ENCODE data around the gene ASMTL.

ASMTL gene

GRCh38 chrX:1422135-1422465, 30.6 kb downstream of the ASMTL start:
- ATAC-seq (ENCODE audit: low read depth), result no peak
- Histone ChIP-seq H3K27ac (ENCODE audit: poor library complexity, severe bottlenecking) (no peak overlapping the region), H3K27me3 (ENCODE audit: insufficient read depth, poor library complexity, severe bottlenecking) (no peaks in the 10 kb centered on the region), H3K9me3 (ENCODE audit: severe bottlenecking) (peaks cover 10% of the 10 kb centered on the region), H3K4me3 (ENCODE audit: severe bottlenecking) (no peak overlapping the region), H3K36me3 (ENCODE audit: low read depth) (peaks cover 44% of the 10 kb centered on the region), H3K4me1 (ENCODE audit: insufficient read depth, poor library complexity, severe bottlenecking) (no peaks in the 10 kb centered on the region)
- no peak for TF ChIP-seq CTCF (IDR thresholded peaks at IDR 0.05; ENCODE audit: poor library complexity, severe bottlenecking)
- DNase-seq (ENCODE audit: low spot score), result no peak

GRCh38 chrX:1421433-1422134, 31.1 kb downstream of the ASMTL start:
- Histone ChIP-seq H3K27me3 (ENCODE audit: insufficient read depth, poor library complexity, severe bottlenecking) (no peaks in the 10 kb centered on the region), H3K36me3 (ENCODE audit: low read depth) (peaks cover 41% of the 10 kb centered on the region), H3K9me3 (ENCODE audit: severe bottlenecking) (peaks cover 10% of the 10 kb centered on the region), H3K27ac (ENCODE audit: poor library complexity, severe bottlenecking) (no peak overlapping the region), H3K4me3 (ENCODE audit: severe bottlenecking) (no peak overlapping the region), H3K4me1 (ENCODE audit: insufficient read depth, poor library complexity, severe bottlenecking) (no peaks in the 10 kb centered on the region)
- DNase-seq (ENCODE audit: low spot score) (peak; percentile 36), ATAC-seq (ENCODE audit: low read depth) (no peak)
- TF ChIP-seq CTCF (IDR thresholded peaks at IDR 0.05; ENCODE audit: poor library complexity, severe bottlenecking), result no peak

GRCh38 chrX:1420371-1420770, 32.3 kb downstream of the ASMTL start:
- ATAC-seq (ENCODE audit: low read depth) (peak; percentile 2; the same call in 2 of the 3 replicates), DNase-seq (ENCODE audit: low spot score) (no peak)
- Histone ChIP-seq H3K4me3 (ENCODE audit: severe bottlenecking) (no peak overlapping the region), H3K27me3 (ENCODE audit: insufficient read depth, poor library complexity, severe bottlenecking) (no peaks in the 10 kb centered on the region), H3K9me3 (ENCODE audit: severe bottlenecking) (peaks cover 10% of the 10 kb centered on the region), H3K27ac (ENCODE audit: poor library complexity, severe bottlenecking) (no peak overlapping the region), H3K36me3 (ENCODE audit: low read depth) (peaks cover 31% of the 10 kb centered on the region), H3K4me1 (ENCODE audit: insufficient read depth, poor library complexity, severe bottlenecking) (no peaks in the 10 kb centered on the region)
- TF ChIP-seq CTCF (IDR thresholded peaks at IDR 0.05; ENCODE audit: poor library complexity, severe bottlenecking), result no peak

DNA sequence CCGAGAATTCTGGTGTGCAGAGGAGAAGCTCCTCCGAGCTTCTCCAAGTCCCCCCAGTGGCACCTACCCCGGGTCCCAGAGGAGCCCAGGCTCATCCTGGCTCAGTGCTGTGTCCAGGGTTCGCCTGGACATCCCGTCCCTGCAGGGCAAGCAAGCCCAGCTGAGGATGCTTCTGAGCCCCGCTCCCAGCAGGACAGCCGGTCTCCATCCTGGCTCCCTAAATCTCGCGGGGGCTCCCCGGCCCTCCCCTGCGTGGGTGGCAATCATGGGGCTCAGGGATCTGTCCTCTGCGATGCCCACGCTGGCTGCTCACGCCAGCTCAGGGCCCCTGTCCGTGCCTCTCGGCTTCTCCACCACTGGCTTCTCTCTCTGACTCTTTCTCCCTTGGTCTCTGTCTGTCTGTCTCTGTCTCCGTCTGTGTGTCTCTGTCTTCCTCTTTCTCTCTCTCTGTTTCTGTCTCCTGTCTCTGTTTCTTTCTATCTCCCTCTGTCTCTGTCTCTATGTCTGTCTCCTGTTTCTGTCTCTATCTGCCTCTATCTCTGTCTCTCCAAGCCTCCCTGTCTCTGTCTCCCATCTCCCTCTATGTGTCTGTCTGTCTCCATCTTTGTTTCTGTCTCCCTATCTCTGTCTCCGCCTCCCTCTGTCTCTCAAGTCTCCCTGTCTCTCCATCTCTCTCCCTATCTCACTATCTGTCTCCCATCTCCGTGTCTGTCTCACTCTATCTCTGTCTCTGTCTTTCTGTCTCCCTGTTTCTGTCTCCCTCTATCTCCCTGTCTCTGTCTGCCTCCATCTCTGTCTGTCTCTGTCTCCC, 33.0 kb downstream of the ASMTL start:
- ATAC-seq (ENCODE audit: low read depth), result no peak; the same call in 2 of the 3 replicates
- peaks cover 26% of the 10 kb centered on the region for H3K36me3 ChIP-seq (ENCODE audit: low read depth)

More for the DNA sequence above, 33.0 kb downstream of the ASMTL start:
- Histone ChIP-seq H3K4me1 (ENCODE audit: insufficient read depth, poor library complexity, severe bottlenecking) (no peaks in the 10 kb centered on the region), H3K9me3 (ENCODE audit: severe bottlenecking) (peaks cover 10% of the 10 kb centered on the region), H3K27ac (ENCODE audit: poor library complexity, severe bottlenecking) (no peak overlapping the region), H3K27me3 (ENCODE audit: insufficient read depth, poor library complexity, severe bottlenecking) (no peaks in the 10 kb centered on the region), H3K4me3 (ENCODE audit: severe bottlenecking) (no peak overlapping the region)
- DNase-seq (ENCODE audit: low spot score), result no peak
- TF ChIP-seq CTCF (IDR thresholded peaks at IDR 0.05; ENCODE audit: poor library complexity, severe bottlenecking), result no peak
